HG02840 (cell line): Measurements from ENCODE around the gene SMARCAL1.

Experiments used
- ATAC-seq: cut with Tn5 transposase; IDR thresholded peaks from one replicate; pipeline ENCODE4 v1.9.1; 2021; ENCODE audit warnings: mild to moderate bottlenecking, moderate library complexity, moderate number of reproducible peaks; ENCODE audit not compliant: unreplicated experiment, low FRiP score

Gene SMARCAL1

GRCh38 chr2:216467845-216468244, 55.6 kb downstream of the SMARCAL1 start:
- ATAC-seq = no peak

GRCh38 chr2:216469661-216470060, 57.4 kb downstream of the SMARCAL1 start:
- no peak for ATAC-seq

GRCh38 chr2:216473187-216473586, 60.9 kb downstream of the SMARCAL1 start:
- ATAC-seq = no peak

GRCh38 chr2:216474925-216475670, 62.8 kb downstream of the SMARCAL1 start:
- no peak for ATAC-seq

- no peak for ATAC-seq
Observed at GRCh38 chr2:216475767-216476166, 63.5 kb downstream of the SMARCAL1 start.

- no peak for ATAC-seq
Observed at GRCh38 chr2:216477283-216478035, 65.2 kb downstream of the SMARCAL1 start.

- ATAC-seq = no peak
Observed at GRCh38 chr2:216478151-216478550, 65.9 kb downstream of the SMARCAL1 start.

GRCh38 chr2:216478791-216479190, 66.5 kb downstream of the SMARCAL1 start:
- no peak for ATAC-seq

- no peak for ATAC-seq
Observed at GRCh38 chr2:216480221-216480620, 67.9 kb downstream of the SMARCAL1 start.

- ATAC-seq = no peak
Observed at GRCh38 chr2:216482640-216483039, 70.4 kb downstream of the SMARCAL1 start.

- ATAC-seq = no peak
Observed at GRCh38 chr2:216485237-216485636, 73.0 kb downstream of the SMARCAL1 start.

GRCh38 chr2:216485745-216486144, 73.5 kb downstream of the SMARCAL1 start:
- ATAC-seq = no peak

- ATAC-seq = no peak
Observed at GRCh38 chr2:216486271-216486670, 74.0 kb downstream of the SMARCAL1 start.

- no peak for ATAC-seq
Observed at GRCh38 chr2:216486708-216487107, 74.4 kb downstream of the SMARCAL1 start.

GRCh38 chr2:216490061-216490460, 77.8 kb downstream of the SMARCAL1 start:
- no peak for ATAC-seq

GRCh38 chr2:216491793-216492596, 79.7 kb downstream of the SMARCAL1 start:
- ATAC-seq = no peak

GRCh38 chr2:216492597-216493333, 80.5 kb downstream of the SMARCAL1 start:
- no peak for ATAC-seq

- ATAC-seq = no peak
Observed at GRCh38 chr2:216493334-216493685, 81.0 kb downstream of the SMARCAL1 start.

GRCh38 chr2:216495656-216496055, 83.4 kb downstream of the SMARCAL1 start:
- no peak for ATAC-seq

GRCh38 chr2:216497382-216498069, 85.2 kb downstream of the SMARCAL1 start:
- no peak for ATAC-seq
